K562 (cell line): Measurements from ENCODE around the gene TMEM225B. TPM values are rescaled to one million over a fixed set of nuclear protein-coding genes. Genes with fewer than 3 reads are reported as not detected.
A peak's percentile ranks its signal among the peaks of the same experiment; 100 is the strongest.

Experiments used
- ADNP ChIP-seq: fragments of 200-800 bp; sonication (Bioruptor generic); IDR thresholded peaks from 2 replicates; pipeline ENCODE4 v1.6.1; 2016; ENCODE audit warnings: missing genetic modification characterization, missing compliant biosample characterization
- CREBBP ChIP-seq: IDR thresholded peaks from one replicate; pipeline ENCODE4 v1.6.1; 2012; ENCODE audit warnings: low read depth, mild to moderate bottlenecking, control low read depth, inconsistent platforms, low read length
- CTBP1 ChIP-seq: fragments of 450-650 bp; IDR thresholded peaks from 2 replicates; pipeline ENCODE4 v1.6.1; 2016; ENCODE audit warnings: borderline replicate concordance
- FOXA3 ChIP-seq, 2 experiments: fragments of 450-650 bp in 1 of 2; sonication (generic) in 1 of 2; formaldehyde crosslinking; IDR thresholded peaks in 1 of 2; conservative IDR thresholded peaks in 1 of 2; 2 replicates each; pipeline versions ENCODE4 v1.4.0 to v1.8.0; 2020 to 2022; ENCODE audit warnings: mild to moderate bottlenecking in 2 of 2, missing genetic modification reagents in 1 of 2
- GABPA ChIP-seq: fragments of 200-800 bp; sonication (Bioruptor generic); conservative IDR thresholded peaks from 2 replicates; pipeline ENCODE4 v1.6.1; 2016; ENCODE audit warnings: low read depth, missing genetic modification characterization, missing compliant biosample characterization
- HINFP ChIP-seq: fragments of 450-650 bp; conservative IDR thresholded peaks from 2 replicates; pipeline ENCODE4 v1.6.1; 2016; ENCODE audit warnings: missing genetic modification characterization, low read depth, mild to moderate bottlenecking, control low read depth, missing compliant biosample characterization
- ID3 ChIP-seq, 2 experiments: fragments of 250-450 bp in 1 of 2; fragments of 450-650 bp in 1 of 2; sonication (Bioruptor Pico) in 1 of 2; IDR thresholded peaks; 2 replicates each; pipeline versions ENCODE4 v1.6.1 to v1.8.0; 2016 to 2021; ENCODE audit warnings: mild to moderate bottlenecking in 2 of 2, moderate library complexity in 2 of 2, missing compliant biosample characterization in 1 of 2, missing genetic modification characterization in 1 of 2
- MCM5 ChIP-seq: fragments of 450-650 bp; IDR thresholded peaks from 2 replicates; pipeline ENCODE4 v1.6.1; 2016; ENCODE audit warnings: low read depth
- MTF1 ChIP-seq: fragments of 250-450 bp; sonication (Bioruptor Pico); IDR thresholded peaks from 2 replicates; pipeline ENCODE4 v1.9.0; 2021; ENCODE audit warnings: moderate library complexity, mild to moderate bottlenecking, inconsistent platforms, borderline replicate concordance
- POLR2AphosphoS2 ChIP-seq: IDR thresholded peaks from 2 replicates; pipeline ENCODE4 v1.6.1; 2012; ENCODE audit warnings: low read length, improper control_type of control experiment
- POU5F1 ChIP-seq: fragments of 150-350 bp; IDR thresholded peaks from 2 replicates; pipeline ENCODE4 v1.6.1; 2014; ENCODE audit warnings: borderline replicate concordance, low read length, low read depth, mild to moderate bottlenecking; ENCODE audit not compliant: partially characterized antibody
- RHOXF2B ChIP-seq: fragments of 250-450 bp; sonication (Bioruptor Pico); conservative IDR thresholded peaks from 2 replicates; pipeline ENCODE4 v1.5.1; 2021
- SAP30 ChIP-seq: fragments of 200-600 bp; sonication (generic); IDR thresholded peaks from 2 replicates; pipeline ENCODE4 v1.6.1; 2012; ENCODE audit warnings: borderline replicate concordance, low read depth, mild to moderate bottlenecking, moderate library complexity, low read length, control low read depth, inconsistent platforms; ENCODE audit not compliant: insufficient read depth, poor library complexity, severe bottlenecking
- SIN3B ChIP-seq: fragments of 450-650 bp; IDR thresholded peaks from 2 replicates; pipeline ENCODE4 v1.6.1; 2017; ENCODE audit warnings: low read depth, mild to moderate bottlenecking, moderate library complexity
- XRCC4 ChIP-seq: IDR thresholded peaks from one replicate; pipeline ENCODE4 v1.6.1; 2011; ENCODE audit not compliant: insufficient read depth, insufficient read length; ENCODE audit errors: extremely low read depth
- ZNF12 ChIP-seq: sonication (generic); formaldehyde crosslinking; IDR thresholded peaks from 2 replicates; pipeline ENCODE4 v1.4.0; 2020; ENCODE audit warnings: mild to moderate bottlenecking, missing genetic modification reagents
- ZNF121 ChIP-seq: sonication (generic); formaldehyde crosslinking; conservative IDR thresholded peaks from 2 replicates; pipeline ENCODE4 v1.8.0; 2022; ENCODE audit warnings: missing genetic modification reagents
- ZNF217 ChIP-seq: sonication (generic); formaldehyde crosslinking; IDR thresholded peaks from 2 replicates; pipeline ENCODE4 v1.8.0; 2022; ENCODE audit warnings: mild to moderate bottlenecking, missing genetic modification reagents
- ZNF316 ChIP-seq: fragments of 450-650 bp; IDR thresholded peaks from 2 replicates; pipeline ENCODE4 v1.6.1; 2016
- ZNF436 ChIP-seq: fragments of 250-450, 450-650 bp; sonication (Bioruptor Pico); formaldehyde crosslinking; IDR thresholded peaks from 2 replicates; pipeline ENCODE4 v1.7.0; 2020; ENCODE audit warnings: mild to moderate bottlenecking
- ZNF444 ChIP-seq: fragments of 250-450 bp; sonication (Bioruptor Pico); IDR thresholded peaks from 2 replicates; pipeline ENCODE4 v1.4.0; 2020; ENCODE audit warnings: mild to moderate bottlenecking, moderate library complexity
- ZNF79 ChIP-seq: fragments of 250-450 bp; sonication (Bioruptor Pico); IDR thresholded peaks from 2 replicates; pipeline ENCODE4 v1.4.0; 2020; ENCODE audit warnings: low read depth, mild to moderate bottlenecking, moderate library complexity
- polyA plus RNA-seq, 8 experiments: library from polyadenylated mRNA; depleted of rRNA in 4 of 8; stranded (reverse) in 5 of 8; unstranded in 3 of 8; fragments of >200 nt; fragmentation: Nextera tagmentation in 2 of 8; fragmentation: Illumina TruSeq in 1 of 8; extraction: Ambion mirVana in 2 of 8; extraction: Trizol in 1 of 8; gene quantifications; 2 replicates each; pipeline versions ENCODE4 v1.2.1 to v1.2.3, GENCODE V29; 2011 to 2014; ENCODE audit warnings: inconsistent platforms in 1 of 8, missing spikeins in 1 of 8
- total RNA-seq, 7 experiments: library from RNA; depleted of rRNA in 6 of 7; stranded (reverse); fragments of >200 nt in 6 of 7; fragmentation: Illumina TruSeq in 2 of 7; extraction: Trizol in 2 of 7; gene quantifications; 2 replicates each; pipeline versions ENCODE4 v1.2.1 to v1.2.3, GENCODE V29; 2011 to 2021; ENCODE audit warnings: low replicate concordance in 1 of 7
- TF ChIP-seq, protein P1 (sequence below): IDR thresholded peaks from 2 replicates; pipeline ENCODE4 v1.6.1; 2012; ENCODE audit warnings: low read depth, low read length, improper control_type of control experiment, borderline replicate concordance
- TF ChIP-seq, protein P2 (sequence below): IDR thresholded peaks from 3 replicates; pipeline ENCODE4 v1.6.1; 2011; ENCODE audit warnings: borderline replicate concordance, mild to moderate bottlenecking; ENCODE audit not compliant: insufficient read length, insufficient read depth

Gene TMEM225B
- total and polyA plus RNA-seq, 9 of the 15 experiments (the other 6 are each of a cell fraction or from before 2014, with no cell fraction given), result 0.08 to 0.73 (median 0.56) TPM

DNA sequence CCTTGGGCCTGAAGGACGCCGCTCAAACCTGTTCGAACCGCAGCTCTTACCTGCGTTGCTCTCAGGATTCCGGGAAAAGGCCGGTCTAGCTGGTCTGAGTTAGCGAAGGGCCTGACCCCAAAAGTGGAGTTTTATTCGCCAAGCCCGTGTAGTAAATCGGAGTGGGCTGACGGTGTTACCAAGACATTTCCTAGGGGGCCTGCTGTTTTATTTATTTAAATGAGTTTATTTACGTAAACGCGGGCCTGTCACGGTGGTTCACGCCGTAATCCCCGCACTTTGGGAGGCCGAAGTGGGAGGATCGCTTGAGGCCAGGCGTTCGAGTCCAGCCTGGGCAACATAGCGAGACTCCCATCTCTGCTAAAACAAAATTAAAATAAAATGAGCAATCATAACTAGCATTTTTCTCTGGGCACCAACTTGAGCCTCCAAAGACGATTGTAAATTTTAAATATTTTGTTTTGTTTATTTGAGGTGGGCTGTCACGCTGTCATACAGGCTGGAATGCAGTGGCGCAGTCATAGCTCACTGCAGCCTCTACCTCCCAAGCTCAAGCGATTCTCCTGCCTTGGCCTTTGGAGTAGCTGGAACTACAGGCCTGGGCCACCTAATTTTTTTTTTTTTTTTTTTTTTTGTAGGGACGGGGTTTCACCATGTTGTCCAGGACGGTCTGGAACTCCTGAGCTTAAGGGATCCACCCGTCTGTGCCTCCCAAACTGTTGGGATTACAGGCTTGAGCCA, 38.7 kb upstream of the TMEM225B start (continued):
- TF ChIP-seq, protein P1, sequence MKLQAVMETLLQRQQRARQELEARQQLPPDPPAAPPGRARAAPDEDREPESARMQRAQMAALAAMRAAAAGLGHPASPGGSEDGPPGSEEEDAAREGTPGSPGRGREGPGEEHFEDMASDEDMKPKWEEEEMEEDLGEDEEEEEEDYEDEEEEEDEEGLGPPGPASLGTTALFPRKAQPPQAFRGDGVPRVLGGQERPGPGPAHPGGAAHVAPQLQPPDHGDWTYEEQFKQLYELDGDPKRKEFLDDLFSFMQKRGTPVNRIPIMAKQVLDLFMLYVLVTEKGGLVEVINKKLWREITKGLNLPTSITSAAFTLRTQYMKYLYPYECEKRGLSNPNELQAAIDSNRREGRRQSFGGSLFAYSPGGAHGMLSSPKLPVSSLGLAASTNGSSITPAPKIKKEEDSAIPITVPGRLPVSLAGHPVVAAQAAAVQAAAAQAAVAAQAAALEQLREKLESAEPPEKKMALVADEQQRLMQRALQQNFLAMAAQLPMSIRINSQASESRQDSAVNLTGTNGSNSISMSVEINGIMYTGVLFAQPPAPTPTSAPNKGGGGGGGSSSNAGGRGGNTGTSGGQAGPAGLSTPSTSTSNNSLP, result no peak
- TF ChIP-seq ADNP (tag) (peak; percentile 82), HINFP (no peak), ZNF444 (no peak), ZNF316 (no peak), ZNF121 (peak; percentile 98), GABPA (tag) (no peak), CTBP1 (no peak), FOXA3 (CRISPR knock-in tag; conservative IDR thresholded peaks at IDR 0.05 in 1 of 2, IDR thresholded peaks at IDR 0.05 in 1 of 2) (no peak), POU5F1 (no peak), MCM5 (no peak), ZNF436 (no peak), SIN3B (no peak), SAP30 (peak; percentile 14), CREBBP (no peak), RHOXF2B (no peak), ZNF79 (CRISPR knock-in tag) (no peak), ZNF12 (CRISPR knock-in tag) (no peak), ZNF217 (CRISPR knock-in tag) (no peak), XRCC4 (no peak), POLR2AphosphoS2 (no peak), ID3 (CRISPR knock-in tag; IDR thresholded peaks at IDR 0.05) (no peak), ID3 (tag; IDR thresholded peaks at IDR 0.05) (no peak), MTF1 (CRISPR knock-in tag) (no peak)
- TF ChIP-seq, protein P2, sequence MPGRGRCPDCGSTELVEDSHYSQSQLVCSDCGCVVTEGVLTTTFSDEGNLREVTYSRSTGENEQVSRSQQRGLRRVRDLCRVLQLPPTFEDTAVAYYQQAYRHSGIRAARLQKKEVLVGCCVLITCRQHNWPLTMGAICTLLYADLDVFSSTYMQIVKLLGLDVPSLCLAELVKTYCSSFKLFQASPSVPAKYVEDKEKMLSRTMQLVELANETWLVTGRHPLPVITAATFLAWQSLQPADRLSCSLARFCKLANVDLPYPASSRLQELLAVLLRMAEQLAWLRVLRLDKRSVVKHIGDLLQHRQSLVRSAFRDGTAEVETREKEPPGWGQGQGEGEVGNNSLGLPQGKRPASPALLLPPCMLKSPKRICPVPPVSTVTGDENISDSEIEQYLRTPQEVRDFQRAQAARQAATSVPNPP, result no peak
